GM23338 (cell line): ENCODE data around the gene MADCAM1. TPM values are rescaled to one million over a fixed set of nuclear protein-coding genes. Genes with fewer than 3 reads are reported as not detected.

ENCODE experiments used
- ATAC-seq: fragments of 200-7000 bp; cut with Tn5 transposase; 3 replicates; pipeline ENCODE4 v1.9.1; 2020
- DNase-seq: peaks from one replicate; pipeline ENCODE4 v3.0.0-alpha.2; 2015; ENCODE audit warnings: low spot score
- H2AFZ ChIP-seq: fragments of 200-600 bp; sonication (generic); 2 replicates; pipeline ENCODE4 v1.8.0; 2016; ENCODE audit warnings: antibody characterized with exemption, mild to moderate bottlenecking, moderate library complexity
- H3F3A ChIP-seq: fragments of 200-600 bp; sonication (generic); replicated peaks from 2 replicates; pipeline ENCODE4 v1.8.0; 2017; ENCODE audit warnings: antibody characterized with exemption, mixed run types, low read depth
- H3K27ac ChIP-seq: fragments of 200-600 bp; sonication (generic); 2 replicates; pipeline ENCODE4 v1.6.1; 2016; ENCODE audit warnings: low read depth
- H3K27me3 ChIP-seq: fragments of 200-600 bp; sonication (generic); 2 replicates; pipeline ENCODE4 v1.8.0; 2016; ENCODE audit warnings: mild to moderate bottlenecking, mixed run types, moderate library complexity; ENCODE audit not compliant: insufficient read depth
- H3K36me3 ChIP-seq: fragments of 200-600 bp; sonication (generic); 2 replicates; pipeline ENCODE4 v1.8.0; 2016; ENCODE audit warnings: mild to moderate bottlenecking; ENCODE audit not compliant: insufficient read depth
- H3K4me1 ChIP-seq: fragments of 200-600 bp; sonication (generic); 2 replicates; pipeline ENCODE4 v1.8.0; 2016; ENCODE audit warnings: mild to moderate bottlenecking, moderate library complexity; ENCODE audit not compliant: insufficient read depth
- H3K4me2 ChIP-seq: fragments of 200-600 bp; sonication (generic); 2 replicates; pipeline ENCODE4 v1.7.1; 2017; ENCODE audit warnings: mixed run types
- H3K4me3 ChIP-seq: fragments of 200-600 bp; sonication (generic); 2 replicates; pipeline ENCODE4 v1.6.1; 2016; ENCODE audit warnings: mixed run types
- H3K79me2 ChIP-seq: fragments of 200-600 bp; sonication (generic); replicated peaks from 2 replicates; pipeline ENCODE4 v1.8.0; 2017; ENCODE audit warnings: mild to moderate bottlenecking; ENCODE audit not compliant: insufficient read depth
- H3K9me2 ChIP-seq: fragments of 200-600 bp; sonication (generic); 2 replicates; pipeline ENCODE4 v1.8.0; 2017; ENCODE audit not compliant: insufficient read depth
- H4K20me1 ChIP-seq: fragments of 200-600 bp; sonication (generic); replicated peaks from 2 replicates; pipeline ENCODE4 v1.8.0; 2017; ENCODE audit warnings: mild to moderate bottlenecking; ENCODE audit not compliant: insufficient read depth
- H3K27ac Mint-ChIP-seq: 2 replicates; pipeline ENCODE4 v1.8.0; 2020; ENCODE audit warnings: inconsistent platforms, mild to moderate bottlenecking, moderate library complexity, mixed read lengths
- H3K27me3 Mint-ChIP-seq: 3 replicates; pipeline ENCODE4 v1.8.0; 2022; ENCODE audit warnings: low read depth, mild to moderate bottlenecking, moderate library complexity, mixed read lengths, inconsistent platforms; ENCODE audit not compliant: insufficient read depth, poor library complexity
- H3K36me3 Mint-ChIP-seq: 3 replicates; pipeline ENCODE4 v1.8.0; 2021; ENCODE audit warnings: low read depth, mild to moderate bottlenecking, inconsistent platforms, moderate library complexity, mixed read lengths
- H3K4me1 Mint-ChIP-seq: 3 replicates; pipeline ENCODE4 v1.8.0; 2020; ENCODE audit warnings: mild to moderate bottlenecking, inconsistent platforms, mixed read lengths
- H3K4me3 Mint-ChIP-seq: 3 replicates; pipeline ENCODE4 v1.8.0; 2021; ENCODE audit warnings: moderate library complexity, mild to moderate bottlenecking, inconsistent platforms, mixed read lengths
- H3K9me3 Mint-ChIP-seq: 3 replicates; pipeline ENCODE4 v1.8.0; 2020; ENCODE audit warnings: moderate library complexity, mild to moderate bottlenecking, inconsistent platforms, mixed read lengths
- CREB1 ChIP-seq: fragments of 250-450 bp; sonication (Bioruptor Pico); IDR thresholded peaks from 2 replicates; pipeline ENCODE4 v1.5.0; 2020; ENCODE audit warnings: low read depth, mild to moderate bottlenecking, moderate library complexity
- EZH2phosphoT487 ChIP-seq: fragments of 200-600 bp; sonication (generic); IDR thresholded peaks from one replicate; pipeline ENCODE4 v1.8.1; 2018; ENCODE audit warnings: antibody characterized with exemption; ENCODE audit not compliant: unreplicated experiment
- POLR2AphosphoS5 ChIP-seq: IDR thresholded peaks from 2 replicates; pipeline ENCODE4 v1.6.1; 2016; ENCODE audit warnings: antibody characterized with exemption, low read depth
- STAT1 ChIP-seq: IDR thresholded peaks from one replicate; pipeline ENCODE4 v1.6.1; 2016; ENCODE audit warnings: antibody characterized with exemption; ENCODE audit not compliant: unreplicated experiment
- ZNF114 ChIP-seq: fragments of 250-450 bp; sonication (Bioruptor Pico); IDR thresholded peaks from 2 replicates; pipeline ENCODE4 v1.5.0; 2020; ENCODE audit warnings: mild to moderate bottlenecking, moderate library complexity
- ZNF331 ChIP-seq: fragments of 250-450 bp; sonication (Bioruptor Pico); IDR thresholded peaks from 2 replicates; pipeline ENCODE4 v1.5.0; 2020; ENCODE audit warnings: low read depth, mild to moderate bottlenecking, moderate library complexity
- polyA plus RNA-seq: library from polyadenylated mRNA; unstranded; fragments of >200 nt; fragmentation: Nextera tagmentation; extraction: Ambion mirVana; gene quantifications from 2 replicates; pipeline ENCODE4 v1.2.1, GENCODE V29; 2016
- total RNA-seq: library from RNA; depleted of rRNA; stranded (reverse); fragments of >200 nt; shearing (Covaris generic); gene quantifications from 2 replicates; pipeline ENCODE4 v1.2.3, GENCODE V29; 2014
- TF ChIP-seq, protein P1 (sequence below): IDR thresholded peaks from one replicate; pipeline ENCODE4 v1.6.1; 2018; ENCODE audit warnings: antibody characterized with exemption; ENCODE audit not compliant: unreplicated experiment
- TF ChIP-seq, protein P2 (sequence below), 2 experiments: fragments of 200-600 bp in 1 of 2; sonication (generic) in 1 of 2; conservative IDR thresholded peaks; 2 replicates each; pipeline versions ENCODE4 v1.5.1 to v1.6.1; 2016 to 2017; ENCODE audit warnings: antibody characterized with exemption in 2 of 2, low read depth in 2 of 2, mild to moderate bottlenecking in 2 of 2, moderate library complexity in 1 of 2

MADCAM1 gene
- total and polyA plus RNA-seq, 2 experiments from 2014 or later = 2.1 to 2.5 TPM

DNA sequence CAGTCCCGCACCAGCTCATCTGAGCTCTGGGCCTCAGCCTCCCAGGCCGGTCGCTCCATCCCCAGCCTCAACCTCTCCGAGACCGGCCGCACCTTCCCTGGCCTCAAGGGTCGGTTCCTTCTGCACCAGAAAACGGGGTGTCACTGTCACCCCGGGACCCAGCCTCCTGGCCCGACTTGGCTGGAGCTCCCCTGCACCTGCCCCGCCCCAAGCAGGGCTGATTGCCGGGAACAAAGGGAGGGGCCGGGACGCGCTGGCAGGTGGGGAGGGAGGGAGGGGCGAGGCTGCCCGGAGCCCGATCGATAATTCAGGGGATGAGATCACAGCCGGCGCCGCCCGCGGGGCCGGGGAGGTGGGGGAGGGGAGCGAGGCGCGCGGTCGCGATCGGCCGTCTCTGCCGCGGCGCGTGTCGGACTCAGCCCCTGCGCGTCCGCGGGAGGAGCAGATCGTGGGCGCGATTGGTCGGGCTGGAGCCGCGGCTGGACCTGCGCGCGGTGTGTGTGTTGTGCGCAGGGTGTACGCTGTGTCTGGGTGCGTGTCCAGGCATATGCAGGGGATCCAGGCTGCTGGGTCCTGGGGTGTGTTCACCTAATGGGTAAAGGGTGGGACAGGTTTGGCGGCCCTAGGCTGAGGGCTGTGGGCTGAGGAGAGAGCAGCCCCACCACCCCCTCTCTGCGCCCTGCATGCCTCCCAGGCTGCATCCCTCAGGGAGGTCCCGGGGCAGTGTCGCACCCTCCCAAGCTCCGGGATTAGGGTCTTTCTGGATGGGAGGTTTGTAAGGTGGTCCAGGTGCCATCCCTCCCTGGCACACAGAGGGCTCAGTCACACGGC is 34.4 kb upstream of the MADCAM1 start:
- no peaks in the 10 kb centered on the region; the same call in 1 of the 2 replicates for H3K4me1 ChIP-seq
- H3K4me2 ChIP-seq = peak overlapping the region; percentile 87
- TF ChIP-seq CREB1 (CRISPR knock-in tag) = no peak
- TF ChIP-seq, protein P1, sequence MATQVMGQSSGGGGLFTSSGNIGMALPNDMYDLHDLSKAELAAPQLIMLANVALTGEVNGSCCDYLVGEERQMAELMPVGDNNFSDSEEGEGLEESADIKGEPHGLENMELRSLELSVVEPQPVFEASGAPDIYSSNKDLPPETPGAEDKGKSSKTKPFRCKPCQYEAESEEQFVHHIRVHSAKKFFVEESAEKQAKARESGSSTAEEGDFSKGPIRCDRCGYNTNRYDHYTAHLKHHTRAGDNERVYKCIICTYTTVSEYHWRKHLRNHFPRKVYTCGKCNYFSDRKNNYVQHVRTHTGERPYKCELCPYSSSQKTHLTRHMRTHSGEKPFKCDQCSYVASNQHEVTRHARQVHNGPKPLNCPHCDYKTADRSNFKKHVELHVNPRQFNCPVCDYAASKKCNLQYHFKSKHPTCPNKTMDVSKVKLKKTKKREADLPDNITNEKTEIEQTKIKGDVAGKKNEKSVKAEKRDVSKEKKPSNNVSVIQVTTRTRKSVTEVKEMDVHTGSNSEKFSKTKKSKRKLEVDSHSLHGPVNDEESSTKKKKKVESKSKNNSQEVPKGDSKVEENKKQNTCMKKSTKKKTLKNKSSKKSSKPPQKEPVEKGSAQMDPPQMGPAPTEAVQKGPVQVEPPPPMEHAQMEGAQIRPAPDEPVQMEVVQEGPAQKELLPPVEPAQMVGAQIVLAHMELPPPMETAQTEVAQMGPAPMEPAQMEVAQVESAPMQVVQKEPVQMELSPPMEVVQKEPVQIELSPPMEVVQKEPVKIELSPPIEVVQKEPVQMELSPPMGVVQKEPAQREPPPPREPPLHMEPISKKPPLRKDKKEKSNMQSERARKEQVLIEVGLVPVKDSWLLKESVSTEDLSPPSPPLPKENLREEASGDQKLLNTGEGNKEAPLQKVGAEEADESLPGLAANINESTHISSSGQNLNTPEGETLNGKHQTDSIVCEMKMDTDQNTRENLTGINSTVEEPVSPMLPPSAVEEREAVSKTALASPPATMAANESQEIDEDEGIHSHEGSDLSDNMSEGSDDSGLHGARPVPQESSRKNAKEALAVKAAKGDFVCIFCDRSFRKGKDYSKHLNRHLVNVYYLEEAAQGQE = no peak
- no peak for TF ChIP-seq POLR2AphosphoS5
- no peak for TF ChIP-seq STAT1
- no peak for TF ChIP-seq ZNF331
- no peak for TF ChIP-seq EZH2phosphoT487
- no peak for TF ChIP-seq ZNF114 (CRISPR knock-in tag)
- TF ChIP-seq, protein P2, sequence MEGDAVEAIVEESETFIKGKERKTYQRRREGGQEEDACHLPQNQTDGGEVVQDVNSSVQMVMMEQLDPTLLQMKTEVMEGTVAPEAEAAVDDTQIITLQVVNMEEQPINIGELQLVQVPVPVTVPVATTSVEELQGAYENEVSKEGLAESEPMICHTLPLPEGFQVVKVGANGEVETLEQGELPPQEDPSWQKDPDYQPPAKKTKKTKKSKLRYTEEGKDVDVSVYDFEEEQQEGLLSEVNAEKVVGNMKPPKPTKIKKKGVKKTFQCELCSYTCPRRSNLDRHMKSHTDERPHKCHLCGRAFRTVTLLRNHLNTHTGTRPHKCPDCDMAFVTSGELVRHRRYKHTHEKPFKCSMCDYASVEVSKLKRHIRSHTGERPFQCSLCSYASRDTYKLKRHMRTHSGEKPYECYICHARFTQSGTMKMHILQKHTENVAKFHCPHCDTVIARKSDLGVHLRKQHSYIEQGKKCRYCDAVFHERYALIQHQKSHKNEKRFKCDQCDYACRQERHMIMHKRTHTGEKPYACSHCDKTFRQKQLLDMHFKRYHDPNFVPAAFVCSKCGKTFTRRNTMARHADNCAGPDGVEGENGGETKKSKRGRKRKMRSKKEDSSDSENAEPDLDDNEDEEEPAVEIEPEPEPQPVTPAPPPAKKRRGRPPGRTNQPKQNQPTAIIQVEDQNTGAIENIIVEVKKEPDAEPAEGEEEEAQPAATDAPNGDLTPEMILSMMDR (conservative IDR thresholded peaks at IDR 0.05; ENCODE audit: low read depth in 2 of 2) = no peak
- Mint-ChIP-seq H3K4me3 (peak overlapping the region; percentile 70), H3K9me3 (peaks cover 4% of the 10 kb centered on the region), H3K4me1 (peaks cover 7% of the 10 kb centered on the region), H3K27ac (no peak overlapping the region), H3K27me3 (peaks cover 29% of the 10 kb centered on the region), H3K36me3 (no peaks in the 10 kb centered on the region)
- H3F3A ChIP-seq = 0 out of 2 replicates have a peak, but pooled peaks cover 4% of the 10 kb centered on the region
- no peaks in the 10 kb centered on the region for H3K79me2 ChIP-seq
- 0 out of 2 replicates have a peak overlapping the region, but pooled peaks have one; percentile 47 for H2AFZ ChIP-seq
- H3K9me2 ChIP-seq = no peaks in the 10 kb centered on the region
- peak; percentile 63 for ATAC-seq
- DNase-seq = peak; percentile 77
- peak overlapping the region; percentile 60 for H3K4me3 ChIP-seq
- H3K27ac ChIP-seq = no peak overlapping the region
- H4K20me1 ChIP-seq = no peaks in the 10 kb centered on the region
- no peaks in the 10 kb centered on the region for H3K36me3 ChIP-seq
- H3K27me3 ChIP-seq = peaks cover 33% of the 10 kb centered on the region
